Astrocyte (in vitro differentiated cells and primary cell): ENCODE results near the gene TBX5. TPM values are rescaled to one million over a fixed set of nuclear protein-coding genes. Genes with fewer than 3 reads are reported as not detected.
"Not testable (repeated sequence)": the region's sequence is repeated elsewhere in the genome, so short reads cannot be mapped to it uniquely, and the experiment has no call there.

ENCODE experiments used
- DNase-seq: peaks from one replicate; pipeline ENCODE4 v3.0.0-alpha.2; 2010; ENCODE audit warnings: low read depth
- FAIRE-seq: peaks from 2 replicates; lab custom pipeline; 2011; peaks lifted over from hg19 to GRCh38; lab: Jason Lieb, UNC
- H2AFZ ChIP-seq: 2 replicates; pipeline ENCODE4 v1.6.0; 2012; ENCODE audit warnings: low read depth, low read length, inconsistent platforms
- H3K27ac ChIP-seq: 2 replicates; pipeline ENCODE4 v1.5.1; 2011; ENCODE audit warnings: low read depth, low read length, inconsistent platforms
- H3K27me3 ChIP-seq: 2 replicates; pipeline ENCODE4 v1.6.0; 2011; ENCODE audit warnings: low read length, inconsistent platforms; ENCODE audit not compliant: insufficient read depth
- H3K36me3 ChIP-seq: 2 replicates; pipeline ENCODE4 v1.5.1; 2011; ENCODE audit warnings: low read length, inconsistent platforms; ENCODE audit not compliant: insufficient read depth
- H3K4me1 ChIP-seq: 2 replicates; pipeline ENCODE4 v1.5.1; 2011; ENCODE audit warnings: low read length, inconsistent platforms; ENCODE audit not compliant: insufficient read depth
- H3K4me2 ChIP-seq: 2 replicates; pipeline ENCODE4 v1.6.0; 2012; ENCODE audit warnings: low read length, inconsistent platforms
- H3K4me3 ChIP-seq: 2 replicates; pipeline ENCODE4 v1.5.1; 2011; ENCODE audit warnings: low read depth, mild to moderate bottlenecking, low read length, inconsistent platforms; ENCODE audit not compliant: insufficient read depth
- H3K79me2 ChIP-seq: 2 replicates; pipeline ENCODE4 v1.6.0; 2012; ENCODE audit warnings: mild to moderate bottlenecking, low read length, inconsistent platforms; ENCODE audit not compliant: insufficient read depth
- H3K9ac ChIP-seq: 2 replicates; pipeline ENCODE4 v1.6.0; 2012; ENCODE audit warnings: mild to moderate bottlenecking, low read length, inconsistent platforms
- H3K9me3 ChIP-seq: 2 replicates; pipeline ENCODE4 v1.5.1; 2012; ENCODE audit warnings: low read depth, mild to moderate bottlenecking, low read length, inconsistent platforms; ENCODE audit not compliant: insufficient read depth
- H4K20me1 ChIP-seq: 2 replicates; pipeline ENCODE4 v1.6.0; 2012; ENCODE audit warnings: low read length, inconsistent platforms; ENCODE audit not compliant: insufficient read depth
- H3K27ac Mint-ChIP-seq: one replicate; pipeline ENCODE4 v1.8.0; 2021; ENCODE audit warnings: mild to moderate bottlenecking, mixed read lengths; ENCODE audit not compliant: unreplicated experiment
- H3K27me3 Mint-ChIP-seq: one replicate; pipeline ENCODE4 v1.8.0; 2021; ENCODE audit warnings: low read depth, mixed read lengths; ENCODE audit not compliant: unreplicated experiment
- H3K36me3 Mint-ChIP-seq: one replicate; pipeline ENCODE4 v1.8.0; 2021; ENCODE audit warnings: low read depth, mixed read lengths; ENCODE audit not compliant: unreplicated experiment
- H3K4me1 Mint-ChIP-seq: one replicate; pipeline ENCODE4 v1.8.0; 2021; ENCODE audit warnings: low read depth, mixed read lengths; ENCODE audit not compliant: unreplicated experiment
- H3K4me3 Mint-ChIP-seq: one replicate; pipeline ENCODE4 v1.8.0; 2021; ENCODE audit warnings: mild to moderate bottlenecking, moderate library complexity, mixed read lengths; ENCODE audit not compliant: unreplicated experiment
- H3K9me3 Mint-ChIP-seq: one replicate; pipeline ENCODE4 v1.8.0; 2021; ENCODE audit warnings: mild to moderate bottlenecking, mixed read lengths; ENCODE audit not compliant: unreplicated experiment
- CTCF ChIP-seq: IDR thresholded peaks from 2 replicates; pipeline ENCODE4 v1.5.1; 2011; ENCODE audit warnings: low read depth, mild to moderate bottlenecking, inconsistent platforms, low read length, moderate library complexity; ENCODE audit not compliant: insufficient read depth
- EZH2 ChIP-seq: IDR thresholded peaks from 2 replicates; pipeline ENCODE4 v1.6.1; 2012; ENCODE audit warnings: mild to moderate bottlenecking, low read length, inconsistent platforms; ENCODE audit not compliant: insufficient read depth
- total RNA-seq: library from RNA; stranded (reverse); gene quantifications from 2 replicates; pipeline ENCODE4 v1.2.1, GENCODE V29; 2021

Gene TBX5
- total RNA-seq, 1 donor from 2014 or later = not detected

- no peaks in the 10 kb centered on the region for H3K4me1 ChIP-seq
- H3K79me2 ChIP-seq = no peaks in the 10 kb centered on the region
- no peaks in the 10 kb centered on the region for H4K20me1 ChIP-seq
- no peaks in the 10 kb centered on the region for H3K36me3 Mint-ChIP-seq
- FAIRE-seq (no peak), DNase-seq (no peak)
- TF ChIP-seq CTCF (no peak), EZH2 (no peak)
- no peak overlapping the region for H3K27ac ChIP-seq
- H2AFZ ChIP-seq = no peak overlapping the region
- no peaks in the 10 kb centered on the region for H3K36me3 ChIP-seq
- peaks cover 3% of the 10 kb centered on the region for H3K9me3 Mint-ChIP-seq
- H3K27me3 Mint-ChIP-seq = peaks cover 26% of the 10 kb centered on the region
- H3K4me3 ChIP-seq = no peak overlapping the region
- no peak overlapping the region for H3K27ac Mint-ChIP-seq
- no peaks in the 10 kb centered on the region for H3K27me3 ChIP-seq
- no peak overlapping the region for H3K4me2 ChIP-seq
- H3K4me1 Mint-ChIP-seq = no peaks in the 10 kb centered on the region
- H3K9ac ChIP-seq = no peak overlapping the region
- no peak overlapping the region for H3K4me3 Mint-ChIP-seq
- H3K9me3 ChIP-seq = no peaks in the 10 kb centered on the region
These were observed 50.4 kb downstream of the TBX5 start for GRCh38 chr12:114355389-114356088.

DNA sequence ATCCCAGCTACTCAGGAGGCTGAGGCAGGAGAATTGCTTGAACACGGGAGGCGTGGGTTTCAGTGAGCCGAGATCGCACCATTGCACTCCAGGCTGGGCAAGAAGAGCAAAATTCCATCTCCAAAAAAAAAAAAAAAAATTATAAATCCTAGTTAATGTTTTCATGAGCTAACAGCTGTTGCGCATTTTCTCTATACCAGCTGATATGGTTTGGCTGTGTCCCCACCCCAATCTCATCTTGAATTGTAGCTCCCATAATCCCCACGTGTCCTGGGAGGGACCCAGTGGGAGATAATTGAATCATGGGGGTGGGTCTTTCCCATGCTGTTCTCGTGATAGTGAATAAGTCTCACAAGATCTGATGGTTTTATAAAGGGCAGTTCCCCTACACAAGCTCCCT, 56.7 kb downstream of the TBX5 start:
- H3K79me2 ChIP-seq, DNase-seq, FAIRE-seq, H3K36me3 Mint-ChIP-seq, H3K36me3 ChIP-seq, H3K27ac ChIP-seq, H3K4me1 Mint-ChIP-seq, H3K9ac ChIP-seq, H3K27ac Mint-ChIP-seq, H2AFZ ChIP-seq, H3K9me3 Mint-ChIP-seq, H3K27me3 ChIP-seq, H4K20me1 ChIP-seq, H3K4me3 Mint-ChIP-seq, H3K4me1 ChIP-seq, H3K4me2 ChIP-seq, H3K9me3 ChIP-seq, H3K4me3 ChIP-seq: not testable (repeated sequence)
- H3K27me3 Mint-ChIP-seq = peaks cover 17% of the 10 kb centered on the region

DNA sequence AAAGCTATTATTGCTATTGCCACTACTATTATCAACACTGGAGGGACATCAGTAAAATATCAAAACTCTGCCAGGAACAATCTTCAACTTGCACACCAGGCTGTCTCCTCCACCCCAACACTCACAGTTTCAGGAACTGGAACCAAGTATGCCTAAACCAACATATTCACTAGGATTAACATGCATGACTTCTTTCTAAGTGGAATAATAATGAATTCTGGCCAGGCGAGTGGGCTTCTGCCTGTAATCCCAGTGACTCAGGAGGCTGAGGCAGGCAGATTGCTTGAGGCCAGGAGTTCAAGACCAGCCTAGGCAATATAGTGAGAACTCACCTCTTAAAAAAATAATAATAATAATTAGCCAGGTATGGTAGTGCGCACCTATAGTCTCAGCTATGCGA, 58.1 kb downstream of the TBX5 start:
- no peak overlapping the region for H3K4me3 ChIP-seq
- Mint-ChIP-seq H3K27ac (no peak overlapping the region), H3K4me3 (no peak overlapping the region), H3K27me3 (peaks cover 16% of the 10 kb centered on the region), H3K9me3 (no peaks in the 10 kb centered on the region), H3K4me1 (peaks cover 4% of the 10 kb centered on the region), H3K36me3 (no peaks in the 10 kb centered on the region)
- H3K27me3 ChIP-seq = no peaks in the 10 kb centered on the region
- H2AFZ ChIP-seq = no peak overlapping the region
- TF ChIP-seq EZH2 = no peak
- H3K9ac ChIP-seq = no peak overlapping the region
- no peaks in the 10 kb centered on the region for H3K36me3 ChIP-seq
- no peaks in the 10 kb centered on the region for H4K20me1 ChIP-seq
- H3K4me2 ChIP-seq = no peak overlapping the region
- FAIRE-seq = no peak
- no peak overlapping the region for H3K27ac ChIP-seq
- H3K4me1 ChIP-seq = no peaks in the 10 kb centered on the region
- H3K9me3 ChIP-seq = no peaks in the 10 kb centered on the region
- no peak for DNase-seq
- no peaks in the 10 kb centered on the region for H3K79me2 ChIP-seq
